HG02943 (cell line): ENCODE data around the gene MRPS33.
"Not testable (repeated sequence)": the region's sequence is repeated elsewhere in the genome, so short reads cannot be mapped to it uniquely, and the experiment has no call there.

Source experiments
- ATAC-seq: cut with Tn5 transposase; IDR thresholded peaks from one replicate; pipeline ENCODE4 v1.9.1; 2021; ENCODE audit warnings: mild to moderate bottlenecking, low read depth, moderate library complexity; ENCODE audit not compliant: unreplicated experiment

The MRPS33 gene

GRCh38 chr7:140956997-140957396, 57.8 kb downstream of the MRPS33 start:
- ATAC-seq, result not testable (repeated sequence)
